ENCODE measurements around the gene BPNT1.

BPNT1 gene

GRCh38 chr1:220092694-220093093 lies 3.1 kb upstream of the BPNT1 start:
- TF ChIP-seq, protein P1, sequence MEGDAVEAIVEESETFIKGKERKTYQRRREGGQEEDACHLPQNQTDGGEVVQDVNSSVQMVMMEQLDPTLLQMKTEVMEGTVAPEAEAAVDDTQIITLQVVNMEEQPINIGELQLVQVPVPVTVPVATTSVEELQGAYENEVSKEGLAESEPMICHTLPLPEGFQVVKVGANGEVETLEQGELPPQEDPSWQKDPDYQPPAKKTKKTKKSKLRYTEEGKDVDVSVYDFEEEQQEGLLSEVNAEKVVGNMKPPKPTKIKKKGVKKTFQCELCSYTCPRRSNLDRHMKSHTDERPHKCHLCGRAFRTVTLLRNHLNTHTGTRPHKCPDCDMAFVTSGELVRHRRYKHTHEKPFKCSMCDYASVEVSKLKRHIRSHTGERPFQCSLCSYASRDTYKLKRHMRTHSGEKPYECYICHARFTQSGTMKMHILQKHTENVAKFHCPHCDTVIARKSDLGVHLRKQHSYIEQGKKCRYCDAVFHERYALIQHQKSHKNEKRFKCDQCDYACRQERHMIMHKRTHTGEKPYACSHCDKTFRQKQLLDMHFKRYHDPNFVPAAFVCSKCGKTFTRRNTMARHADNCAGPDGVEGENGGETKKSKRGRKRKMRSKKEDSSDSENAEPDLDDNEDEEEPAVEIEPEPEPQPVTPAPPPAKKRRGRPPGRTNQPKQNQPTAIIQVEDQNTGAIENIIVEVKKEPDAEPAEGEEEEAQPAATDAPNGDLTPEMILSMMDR (IDR thresholded peaks at IDR 0.05), result no peak

DNA sequence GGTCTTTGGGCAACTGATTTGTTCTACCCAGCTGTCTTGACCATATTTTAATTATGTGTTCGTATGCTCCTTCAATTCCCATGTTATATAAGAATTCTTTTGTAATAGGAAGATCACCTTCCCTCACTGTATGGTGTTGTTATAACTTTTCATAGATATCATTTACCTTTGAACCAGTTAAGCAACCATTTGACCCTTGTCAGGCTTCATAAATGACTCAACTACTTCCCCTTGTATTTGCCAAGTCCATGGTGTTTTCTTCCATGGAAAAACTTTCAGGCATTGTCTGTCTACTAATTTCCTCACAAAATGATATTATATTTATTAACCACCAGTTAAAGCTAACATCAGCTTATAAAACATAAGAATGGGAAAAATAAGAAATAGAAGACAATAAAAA lies 5.1 kb downstream of the BPNT1 start:
- TF ChIP-seq, protein P1 (IDR thresholded peaks at IDR 0.05), result no peak

DNA sequence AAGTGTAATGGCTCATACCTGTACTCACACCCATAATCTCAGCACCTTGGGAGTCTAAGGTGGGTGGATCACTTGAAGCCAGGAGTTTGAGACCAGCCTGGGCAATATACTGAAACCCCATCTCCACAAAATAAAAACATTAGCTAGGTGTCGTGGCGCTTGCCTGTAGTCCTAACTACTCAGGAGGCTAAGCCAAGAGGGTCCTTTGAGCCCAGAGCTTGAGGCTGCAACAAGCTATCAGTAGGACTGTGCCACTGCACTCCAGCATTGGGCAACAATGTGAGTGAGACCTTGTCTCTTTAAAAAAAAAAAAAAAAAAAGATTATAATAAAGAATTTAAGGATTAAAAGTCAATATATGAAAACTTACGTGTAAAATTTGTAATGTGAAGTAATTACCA lies 11.7 kb downstream of the BPNT1 start:
- TF ChIP-seq, protein P1 (IDR thresholded peaks at IDR 0.05), result no peak

DNA sequence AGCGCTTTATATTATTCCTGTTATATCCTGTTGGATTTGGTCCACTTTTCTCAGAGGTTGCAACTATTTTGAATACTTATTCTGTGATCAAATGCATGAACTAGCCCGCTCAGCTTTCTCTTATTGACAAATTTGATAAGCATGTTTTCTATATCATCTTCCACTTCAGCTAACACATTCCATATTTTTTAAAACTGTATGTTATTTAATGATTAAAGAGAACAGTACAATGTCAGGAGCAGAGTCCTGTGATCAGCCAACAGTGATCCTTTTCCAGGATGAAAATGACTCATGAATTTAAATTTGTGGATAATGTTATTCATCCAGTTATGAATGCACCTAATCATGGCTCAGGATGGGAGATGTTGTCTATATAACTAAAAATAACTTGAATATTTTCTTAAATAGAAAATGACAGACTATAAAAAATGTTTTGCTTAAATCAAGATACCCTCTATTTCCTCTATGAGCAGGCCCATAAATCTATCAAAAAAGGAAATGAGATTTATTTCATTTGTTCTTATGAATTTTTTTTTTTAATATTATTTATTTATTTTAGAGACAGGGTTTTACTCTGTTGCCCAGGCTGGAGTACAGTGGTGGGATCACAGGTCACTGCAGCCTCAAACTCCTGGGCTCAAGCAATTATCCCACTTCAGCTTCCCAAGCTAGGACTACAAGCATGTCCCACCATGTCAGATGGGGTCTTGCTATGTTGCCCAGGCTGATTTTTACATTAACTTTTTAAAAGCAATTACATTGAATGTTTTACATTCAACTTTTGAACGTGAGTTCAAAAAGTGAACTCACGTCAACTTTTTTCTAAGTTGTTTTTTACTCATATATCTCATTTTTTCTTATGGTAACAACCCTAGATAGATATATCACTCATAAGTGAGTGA lies 12.5 kb downstream of the BPNT1 start:
- TF ChIP-seq, protein P1 (IDR thresholded peaks at IDR 0.05), result no peak

- TF ChIP-seq, protein P1 (IDR thresholded peaks at IDR 0.05), result no peak
Measured at GRCh38 chr1:220067269-220068204, 22.1 kb downstream of the BPNT1 start.

DNA sequence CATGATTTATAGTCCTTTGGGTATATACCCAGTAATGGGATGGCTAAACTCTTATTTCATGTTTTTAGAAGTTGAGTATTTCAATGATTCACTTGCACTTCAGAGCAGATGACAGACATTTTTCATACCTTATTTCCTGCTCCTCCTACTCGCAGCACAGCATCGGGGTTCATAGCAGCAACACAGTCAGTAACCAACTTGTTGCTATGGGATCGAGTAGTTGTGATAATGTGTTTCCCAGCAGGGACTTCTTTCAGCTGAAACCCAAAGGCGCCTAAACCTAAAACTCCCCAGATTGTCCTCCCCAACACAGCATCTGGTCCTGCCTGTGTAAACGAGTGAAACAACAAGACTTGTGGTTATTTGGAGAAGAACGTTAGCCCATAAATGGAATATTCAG lies 27.0 kb downstream of the BPNT1 start:
- TF ChIP-seq, protein P1 (IDR thresholded peaks at IDR 0.05), result no peak

- TF ChIP-seq, protein P1 (IDR thresholded peaks at IDR 0.05), result no peak
Measured at GRCh38 chr1:220060876-220061275, 28.7 kb downstream of the BPNT1 start.

Data from LNCAP (cell line).